Esophagus squamous epithelium (tissue), 4 donors: ENCODE data around the gene CSNK1G1.
"Not testable (repeated sequence)": the region's sequence is repeated elsewhere in the genome, so short reads cannot be mapped to it uniquely, and the experiment has no call there.

ENCODE experiments used
- POLR2A ChIP-seq, 4 donors: fragments of 450-650 bp; IDR thresholded peaks; one replicate each; pipeline ENCODE4 v1.6.1; 2017; ENCODE audit warnings: antibody characterized with exemption in 4 of 4, mild to moderate bottlenecking in 4 of 4, moderate library complexity in 3 of 4
- TF ChIP-seq, protein P1 (sequence below), 6 experiments: fragments of 450-650 bp in 4 of 6; fragments of 200-600 bp in 2 of 6; sonication (generic) in 2 of 6; IDR thresholded peaks; one replicate each; pipeline ENCODE4 v1.5.1; 2016 to 2019; ENCODE audit warnings: antibody characterized with exemption in 6 of 6, mild to moderate bottlenecking in 4 of 6, moderate library complexity in 4 of 6

DNA sequence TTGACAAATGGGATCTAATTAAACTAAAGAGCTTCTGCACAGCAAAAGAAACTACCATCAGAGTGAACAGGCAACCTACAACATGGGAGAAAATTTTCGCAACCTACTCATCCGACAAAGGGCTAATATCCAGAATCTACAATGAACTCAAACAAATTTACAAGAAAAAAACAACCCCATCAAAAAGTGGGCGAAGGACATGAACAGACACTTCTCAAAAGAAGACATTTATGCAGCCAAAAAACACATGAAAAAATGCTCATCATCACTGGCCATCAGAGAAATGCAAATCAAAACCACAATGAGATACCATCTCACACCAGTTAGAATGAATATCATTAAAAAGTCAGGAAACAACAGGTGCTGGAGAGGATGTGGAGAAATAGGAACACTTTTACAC, 24.3 kb downstream of the CSNK1G1 start:
- TF ChIP-seq, protein P1, sequence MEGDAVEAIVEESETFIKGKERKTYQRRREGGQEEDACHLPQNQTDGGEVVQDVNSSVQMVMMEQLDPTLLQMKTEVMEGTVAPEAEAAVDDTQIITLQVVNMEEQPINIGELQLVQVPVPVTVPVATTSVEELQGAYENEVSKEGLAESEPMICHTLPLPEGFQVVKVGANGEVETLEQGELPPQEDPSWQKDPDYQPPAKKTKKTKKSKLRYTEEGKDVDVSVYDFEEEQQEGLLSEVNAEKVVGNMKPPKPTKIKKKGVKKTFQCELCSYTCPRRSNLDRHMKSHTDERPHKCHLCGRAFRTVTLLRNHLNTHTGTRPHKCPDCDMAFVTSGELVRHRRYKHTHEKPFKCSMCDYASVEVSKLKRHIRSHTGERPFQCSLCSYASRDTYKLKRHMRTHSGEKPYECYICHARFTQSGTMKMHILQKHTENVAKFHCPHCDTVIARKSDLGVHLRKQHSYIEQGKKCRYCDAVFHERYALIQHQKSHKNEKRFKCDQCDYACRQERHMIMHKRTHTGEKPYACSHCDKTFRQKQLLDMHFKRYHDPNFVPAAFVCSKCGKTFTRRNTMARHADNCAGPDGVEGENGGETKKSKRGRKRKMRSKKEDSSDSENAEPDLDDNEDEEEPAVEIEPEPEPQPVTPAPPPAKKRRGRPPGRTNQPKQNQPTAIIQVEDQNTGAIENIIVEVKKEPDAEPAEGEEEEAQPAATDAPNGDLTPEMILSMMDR (IDR thresholded peaks at IDR 0.05), result not testable (repeated sequence)
- not testable (repeated sequence) for TF ChIP-seq POLR2A (IDR thresholded peaks at IDR 0.05)
